Neuron (in vitro differentiated cells): ENCODE data around the gene USP34.
"Not testable (repeated sequence)": the region's sequence is repeated elsewhere in the genome, so short reads cannot be mapped to it uniquely, and the experiment has no call there.

Source experiments
- H2AFZ ChIP-seq: one replicate; pipeline ENCODE4 v1.6.1; 2013; ENCODE audit warnings: low read depth, mild to moderate bottlenecking, inconsistent platforms, low read length, moderate library complexity
- H3K27me3 ChIP-seq: one replicate; pipeline ENCODE4 v1.6.1; 2013; ENCODE audit warnings: low read length; ENCODE audit not compliant: insufficient read depth
- H3K36me3 ChIP-seq: one replicate; pipeline ENCODE4 v1.6.1; 2013; ENCODE audit warnings: low read length; ENCODE audit not compliant: insufficient read depth
- H3K4me1 ChIP-seq: one replicate; pipeline ENCODE4 v1.6.1; 2013; ENCODE audit warnings: low read length; ENCODE audit not compliant: insufficient read depth
- H3K4me3 ChIP-seq: 2 replicates; pipeline ENCODE4 v1.5.1; 2013; ENCODE audit warnings: mild to moderate bottlenecking, low read length, moderate library complexity
- H3K9me3 ChIP-seq: one replicate; pipeline ENCODE4 v1.6.1; 2013; ENCODE audit warnings: low read length

The USP34 gene

GRCh38 chr2:61471905-61472805, 1.3 kb upstream of the USP34 start:
- peaks cover 12% of the 10 kb centered on the region for H3K36me3 ChIP-seq
- H2AFZ ChIP-seq: peak overlapping the region; percentile 80
- H3K9me3 ChIP-seq: peaks cover 2% of the 10 kb centered on the region
- peaks cover 13% of the 10 kb centered on the region for H3K4me1 ChIP-seq
- peak overlapping the region; percentile 80 for H3K4me3 ChIP-seq
- H3K27me3 ChIP-seq: no peaks in the 10 kb centered on the region

DNA sequence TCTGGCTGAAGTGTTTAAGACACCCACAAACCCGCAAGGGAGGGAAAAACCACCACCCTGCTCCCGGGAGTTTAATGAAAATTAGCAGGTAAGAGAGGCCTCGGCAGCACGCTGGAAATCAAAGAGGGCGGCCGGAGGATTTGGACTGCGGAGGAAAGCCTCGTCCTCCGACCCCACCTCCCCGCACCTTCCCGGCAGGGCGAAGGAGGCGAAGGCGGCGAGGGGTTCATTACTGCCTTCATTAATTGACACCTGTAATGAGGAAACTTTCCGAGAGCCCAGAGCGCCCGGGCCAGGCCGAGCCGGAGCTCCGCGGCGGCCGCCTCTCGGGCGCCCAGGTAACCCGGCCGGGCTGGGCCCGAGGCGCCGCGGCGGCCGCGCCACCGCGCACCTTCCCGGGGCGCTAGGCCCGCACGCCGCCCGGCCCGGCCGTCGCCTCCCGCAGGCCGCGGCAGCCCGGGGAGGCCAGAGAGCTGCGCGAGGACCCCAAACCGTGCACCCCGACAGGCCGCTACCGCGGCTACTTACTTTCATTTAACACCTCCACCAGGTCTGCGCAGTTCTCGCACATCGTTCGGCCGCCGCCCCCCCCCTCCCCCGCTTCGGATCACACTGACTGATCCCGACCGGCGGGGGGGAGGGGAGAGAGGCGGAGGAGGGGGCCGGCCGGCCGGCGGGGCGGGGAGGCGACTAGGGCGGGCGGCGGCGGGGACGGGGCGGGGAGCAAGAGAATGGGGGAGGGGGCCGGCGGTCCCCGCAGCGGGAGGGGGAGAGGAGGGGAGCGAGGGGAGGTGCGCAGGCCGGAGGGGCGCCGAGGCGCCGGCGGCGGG, 550 bp downstream of the USP34 start:
- Histone ChIP-seq H3K27me3 (no peaks in the 10 kb centered on the region), H3K4me1 (peaks cover 13% of the 10 kb centered on the region), H3K36me3 (peaks cover 11% of the 10 kb centered on the region), H3K4me3 (peak overlapping the region; percentile 96), H2AFZ (peak overlapping the region; percentile 37), H3K9me3 (peaks cover 2% of the 10 kb centered on the region)

DNA sequence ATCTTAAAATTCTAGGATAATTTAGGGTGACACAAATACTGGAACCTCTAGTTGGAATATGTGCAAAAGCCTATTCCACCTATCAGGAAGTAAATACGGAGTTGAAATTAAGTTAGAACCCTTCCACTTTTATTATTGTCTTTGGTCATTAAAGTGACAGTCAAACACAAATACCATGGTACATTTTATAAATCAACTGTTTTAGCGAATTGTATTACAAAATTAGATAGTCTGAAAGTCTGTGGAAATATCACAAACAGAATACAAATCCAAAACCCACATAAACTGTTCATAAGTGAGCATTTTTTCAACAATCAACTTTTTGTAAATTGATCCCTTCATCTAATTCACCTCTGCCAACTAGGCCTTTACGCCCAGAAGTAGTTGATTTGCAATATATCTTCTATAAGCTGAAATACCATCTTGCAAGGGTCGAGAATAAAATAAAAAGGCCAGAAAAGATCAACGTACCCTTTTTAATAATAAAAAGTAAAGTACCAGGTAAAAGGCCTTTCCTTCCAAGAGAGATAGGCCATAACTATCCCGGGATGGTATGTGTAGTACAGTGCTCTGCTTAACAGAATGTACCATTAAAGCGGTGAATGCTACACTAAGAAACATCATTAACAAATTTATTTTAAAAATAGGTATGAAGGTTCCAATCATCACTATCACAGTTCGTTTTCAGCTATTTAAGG, 1.3 kb downstream of the USP34 start:
- Histone ChIP-seq H3K36me3 (peaks cover 11% of the 10 kb centered on the region), H3K27me3 (no peaks in the 10 kb centered on the region), H3K4me1 (peaks cover 13% of the 10 kb centered on the region), H2AFZ (peak overlapping the region; percentile 37), H3K9me3 (peaks cover 2% of the 10 kb centered on the region), H3K4me3 (peak overlapping the region; percentile 96)

GRCh38 chr2:61468231-61468630, 2.7 kb downstream of the USP34 start:
- H3K36me3 ChIP-seq, H3K9me3 ChIP-seq, H3K4me3 ChIP-seq, H3K27me3 ChIP-seq, H2AFZ ChIP-seq: not testable (repeated sequence)
- H3K4me1 ChIP-seq: peaks cover 13% of the 10 kb centered on the region

DNA sequence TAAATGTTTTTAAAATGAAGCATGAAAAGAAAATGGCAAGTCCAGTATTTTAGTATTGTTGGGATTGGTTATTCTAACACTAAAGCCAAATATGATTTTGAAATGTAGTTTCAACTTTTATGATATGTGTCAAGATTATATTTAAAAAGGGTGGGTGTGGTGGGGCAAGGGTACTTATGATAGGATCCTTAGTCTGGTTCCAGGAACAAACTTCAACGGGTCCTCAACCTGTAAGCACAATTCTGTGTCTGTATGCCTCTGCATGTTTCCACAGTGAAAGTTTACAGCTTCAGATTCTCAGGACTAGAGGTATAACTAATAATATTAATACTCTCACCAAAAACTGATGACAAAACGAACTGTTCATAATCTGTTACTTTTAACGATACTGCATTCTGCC, 5.8 kb downstream of the USP34 start:
- peaks cover 7% of the 10 kb centered on the region for H3K36me3 ChIP-seq
- peaks cover 6% of the 10 kb centered on the region for H3K4me1 ChIP-seq
- no peak overlapping the region for H2AFZ ChIP-seq
- H3K9me3 ChIP-seq: no peaks in the 10 kb centered on the region
- H3K27me3 ChIP-seq: no peaks in the 10 kb centered on the region
- no peak overlapping the region for H3K4me3 ChIP-seq

DNA sequence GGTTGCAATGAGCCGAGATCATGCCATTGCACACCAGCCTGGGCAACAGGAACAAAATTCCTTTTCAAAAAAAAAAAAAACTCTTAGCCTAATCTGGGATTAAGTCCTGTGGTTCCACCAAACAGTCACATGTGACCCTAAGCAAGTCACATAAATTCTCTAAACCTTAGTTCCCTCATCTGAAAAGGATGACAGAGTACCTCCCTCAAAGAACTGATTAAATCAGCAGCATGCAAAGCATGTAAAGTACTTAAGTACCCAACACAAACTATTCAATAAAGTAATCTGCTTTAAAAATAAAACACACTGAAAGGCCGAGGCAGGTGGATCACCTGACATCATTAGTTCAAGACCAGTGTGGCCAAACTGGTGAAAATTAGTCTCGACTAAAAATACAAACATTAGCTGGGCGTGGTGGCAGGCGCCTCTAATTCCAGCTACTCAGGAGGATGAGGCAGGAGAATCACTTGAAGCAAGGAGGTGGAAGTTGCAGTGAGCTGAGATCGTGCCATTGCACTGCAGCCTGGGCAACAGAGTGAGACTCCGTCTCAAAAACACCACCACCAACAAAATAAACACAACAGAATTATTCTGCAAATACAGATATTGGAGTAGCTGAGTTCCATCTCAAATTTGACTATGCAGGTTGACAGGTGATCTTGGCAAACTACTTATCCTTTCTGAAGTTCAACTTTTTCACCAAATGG, 7.0 kb downstream of the USP34 start:
- no peak overlapping the region for H2AFZ ChIP-seq

GRCh38 chr2:61461404-61461803, 9.5 kb downstream of the USP34 start:
- Histone ChIP-seq H3K9me3 (peaks cover 2% of the 10 kb centered on the region), H2AFZ (no peak overlapping the region), H3K4me1 (no peaks in the 10 kb centered on the region), H3K27me3 (no peaks in the 10 kb centered on the region), H3K4me3 (no peak overlapping the region), H3K36me3 (no peaks in the 10 kb centered on the region)

More for the DNA sequence above, 7.0 kb downstream of the USP34 start:
- Histone ChIP-seq H3K27me3 (no peaks in the 10 kb centered on the region), H3K36me3 (peaks cover 7% of the 10 kb centered on the region), H3K4me1 (no peaks in the 10 kb centered on the region), H3K9me3 (peaks cover 2% of the 10 kb centered on the region), H3K4me3 (no peak overlapping the region)

GRCh38 chr2:61460163-61460562, 10.7 kb downstream of the USP34 start:
- no peaks in the 10 kb centered on the region for H3K36me3 ChIP-seq
- H2AFZ ChIP-seq: no peak overlapping the region
- peaks cover 2% of the 10 kb centered on the region for H3K9me3 ChIP-seq
- no peaks in the 10 kb centered on the region for H3K27me3 ChIP-seq
- no peak overlapping the region for H3K4me3 ChIP-seq
- H3K4me1 ChIP-seq: no peaks in the 10 kb centered on the region

- Histone ChIP-seq H3K27me3 (no peaks in the 10 kb centered on the region), H2AFZ (no peak overlapping the region), H3K9me3 (peaks cover 2% of the 10 kb centered on the region), H3K4me1 (no peaks in the 10 kb centered on the region), H3K4me3 (no peak overlapping the region), H3K36me3 (no peaks in the 10 kb centered on the region)
Observed at GRCh38 chr2:61456746-61457420, 14.0 kb downstream of the USP34 start.

DNA sequence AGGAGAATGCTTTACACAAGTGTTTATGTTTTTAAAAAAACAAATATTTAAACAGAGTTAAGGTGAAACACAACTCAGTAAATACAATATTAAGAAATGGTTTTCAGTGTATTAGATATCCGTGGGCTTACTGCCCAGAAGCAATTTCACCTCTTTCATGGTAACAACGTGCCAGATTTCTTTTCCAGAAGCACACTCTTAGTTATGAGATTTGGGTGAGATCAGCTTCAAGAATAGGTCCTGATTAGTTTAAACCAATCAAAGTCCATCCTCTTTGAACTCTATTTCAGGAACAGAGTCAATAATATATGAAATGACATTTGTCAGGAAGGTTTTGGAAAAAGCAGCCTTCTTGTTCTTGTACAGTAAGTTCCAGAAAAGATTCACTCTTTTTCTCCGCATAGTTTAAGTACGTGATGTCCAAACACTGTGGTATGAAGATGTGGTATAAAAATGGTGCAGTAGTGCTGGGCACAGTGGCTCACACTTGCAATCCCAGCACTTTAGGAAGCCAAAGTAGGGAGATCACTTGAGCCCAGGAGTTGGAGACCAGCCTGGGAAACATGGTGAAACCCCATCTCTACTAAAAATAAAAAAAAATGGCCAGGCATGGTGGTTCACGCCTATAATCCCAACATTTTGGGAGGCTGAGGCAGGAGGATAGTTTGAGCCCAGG, 14.7 kb downstream of the USP34 start:
- no peak overlapping the region for H3K4me3 ChIP-seq

GRCh38 chr2:61454972-61455371, 15.9 kb downstream of the USP34 start:
- not testable (repeated sequence) for H3K9me3 ChIP-seq, H3K4me3 ChIP-seq, H3K4me1 ChIP-seq, H2AFZ ChIP-seq, H3K27me3 ChIP-seq, H3K36me3 ChIP-seq

More for the DNA sequence above, 14.7 kb downstream of the USP34 start:
- H3K36me3 ChIP-seq: no peaks in the 10 kb centered on the region
- H2AFZ ChIP-seq: no peak overlapping the region
- H3K27me3 ChIP-seq: no peaks in the 10 kb centered on the region
- peaks cover 5% of the 10 kb centered on the region for H3K9me3 ChIP-seq
- H3K4me1 ChIP-seq: no peaks in the 10 kb centered on the region

- Histone ChIP-seq H3K4me3 (no peak overlapping the region), H3K27me3 (no peaks in the 10 kb centered on the region)
Observed at GRCh38 chr2:61454383-61454782, 16.5 kb downstream of the USP34 start.

More at GRCh38 chr2:61454383-61454782, 16.5 kb downstream of the USP34 start:
- H3K36me3 ChIP-seq: no peaks in the 10 kb centered on the region
- no peaks in the 10 kb centered on the region for H3K4me1 ChIP-seq
- peaks cover 5% of the 10 kb centered on the region for H3K9me3 ChIP-seq
- no peak overlapping the region for H2AFZ ChIP-seq
